CD14-positive monocyte (primary cell): ENCODE measurements around the gene HHIPL1. TPM values are rescaled to one million over a fixed set of nuclear protein-coding genes. Genes with fewer than 3 reads are reported as not detected.
A peak's percentile ranks its signal among the peaks of the same experiment; 100 is the strongest.

Experiments
- DNase-seq, 3 donors: peaks; one replicate each; pipeline ENCODE4 v3.0.0-alpha.2; 2011 to 2022
- H2AFZ ChIP-seq: 2 replicates; pipeline ENCODE4 v1.6.0; 2012; ENCODE audit warnings: mild to moderate bottlenecking, low read depth, low read length, inconsistent platforms; ENCODE audit not compliant: insufficient read depth, poor library complexity, severe bottlenecking
- H3K27ac ChIP-seq, 2 donors: 1 replicate in 1 of 2; 2 replicates in 1 of 2; pipeline ENCODE4 v1.5.1; 2012 to 2013; ENCODE audit warnings: low read length in 2 of 2, control low read depth in 1 of 2, inconsistent platforms in 1 of 2, low read depth in 1 of 2, mild to moderate bottlenecking in 1 of 2
- H3K27me3 ChIP-seq, 2 donors: one replicate each; pipeline versions ENCODE4 v1.6.0 to v1.6.1; 2011 to 2013; ENCODE audit warnings: low read length in 2 of 2; ENCODE audit not compliant: control insufficient read depth in 2 of 2, insufficient read depth in 2 of 2
- H3K36me3 ChIP-seq, 2 donors: replicated peaks in 1 of 2; 1 replicate in 1 of 2; 2 replicates in 1 of 2; pipeline versions ENCODE4 v1.5.1 to v1.6.1; 2012 to 2013; ENCODE audit warnings: low read length in 2 of 2, control low read depth in 1 of 2, inconsistent platforms in 1 of 2, mild to moderate bottlenecking in 1 of 2; ENCODE audit not compliant: insufficient read depth in 2 of 2, control insufficient read depth in 1 of 2
- H3K4me1 ChIP-seq, 2 donors: 1 replicate in 1 of 2; 2 replicates in 1 of 2; pipeline versions ENCODE4 v1.5.1 to v1.6.1; 2012 to 2013; ENCODE audit warnings: low read length in 2 of 2, control low read depth in 1 of 2, inconsistent platforms in 1 of 2, mild to moderate bottlenecking in 1 of 2, moderate library complexity in 1 of 2; ENCODE audit not compliant: insufficient read depth in 2 of 2, control insufficient read depth in 1 of 2
- H3K4me2 ChIP-seq: replicated peaks from 2 replicates; pipeline ENCODE3; 2012; ENCODE audit warnings: low read length, moderate library complexity, mild to moderate bottlenecking; ENCODE audit not compliant: poor library complexity, severe bottlenecking; ENCODE audit errors: extremely low read depth
- H3K4me3 ChIP-seq, 3 experiments: fragments of 200-600 bp in 1 of 3; sonication (generic) in 1 of 3; replicated peaks in 1 of 3; 1 replicate in 2 of 3; 2 replicates in 1 of 3; pipeline ENCODE4 v1.5.1; 2011 to 2013; ENCODE audit warnings: low read length in 3 of 3, mild to moderate bottlenecking in 3 of 3, control low read depth in 2 of 3, low read depth in 2 of 3, inconsistent platforms in 1 of 3, moderate library complexity in 1 of 3
- H3K79me2 ChIP-seq: 2 replicates; pipeline ENCODE4 v1.6.0; 2012; ENCODE audit warnings: mild to moderate bottlenecking, control low read depth, inconsistent platforms, low read length, moderate library complexity; ENCODE audit not compliant: insufficient read depth
- H3K9ac ChIP-seq: 2 replicates; pipeline ENCODE4 v1.6.0; 2017; ENCODE audit warnings: low read length, mild to moderate bottlenecking; ENCODE audit not compliant: insufficient read depth, poor library complexity, severe bottlenecking
- H3K9me3 ChIP-seq, 2 donors: replicated peaks in 1 of 2; 1 replicate in 1 of 2; 2 replicates in 1 of 2; pipeline versions ENCODE4 v1.5.1 to v1.6.1; 2012 to 2013; ENCODE audit warnings: low read length in 2 of 2, control low read depth in 1 of 2; ENCODE audit not compliant: control insufficient read depth in 1 of 2, insufficient read depth in 1 of 2
- H4K20me1 ChIP-seq: 2 replicates; pipeline ENCODE4 v1.6.0; 2012; ENCODE audit warnings: mild to moderate bottlenecking, low read length, control low read depth, moderate library complexity; ENCODE audit not compliant: insufficient read depth
- H3K27ac Mint-ChIP-seq, 7 donors: one replicate each; pipeline ENCODE4 v1.8.0; 2020; ENCODE audit warnings: mild to moderate bottlenecking in 7 of 7, mixed read lengths in 7 of 7, moderate library complexity in 6 of 7, inconsistent platforms in 2 of 7
- H3K27me3 Mint-ChIP-seq, 3 donors: one replicate each; pipeline ENCODE4 v1.8.0; 2021 to 2022; ENCODE audit warnings: low read depth in 3 of 3, mild to moderate bottlenecking in 3 of 3, mixed read lengths in 3 of 3, moderate library complexity in 3 of 3, inconsistent platforms in 1 of 3
- H3K36me3 Mint-ChIP-seq, 2 donors: one replicate each; pipeline ENCODE4 v1.8.0; 2020; ENCODE audit warnings: mixed read lengths in 2 of 2, inconsistent platforms in 1 of 2, mild to moderate bottlenecking in 1 of 2
- H3K4me1 Mint-ChIP-seq: one replicate; pipeline ENCODE4 v1.8.0; 2020; ENCODE audit warnings: mild to moderate bottlenecking, mixed read lengths
- H3K4me3 Mint-ChIP-seq, 2 donors: one replicate each; pipeline ENCODE4 v1.8.0; 2020; ENCODE audit warnings: mild to moderate bottlenecking in 2 of 2, mixed read lengths in 2 of 2, moderate library complexity in 1 of 2
- H3K9me3 Mint-ChIP-seq, 7 donors: one replicate each; pipeline ENCODE4 v1.8.0; 2020 to 2022; ENCODE audit warnings: mixed read lengths in 7 of 7, mild to moderate bottlenecking in 6 of 7, moderate library complexity in 6 of 7, inconsistent platforms in 2 of 7
- WGBS: methylation state at CpG from one replicate; pipeline ENCODE4 v1.1.5; 2013; ENCODE audit warnings: missing lambda C conversion rate; ENCODE audit not compliant: insufficient coverage; 5-methylcytosine and 5-hydroxymethylcytosine counted together
- intact Hi-C, 2 donors: fragments of 100-400 bp; cut with micrococcal nuclease; formaldehyde crosslinking; loops; one replicate each; pipeline versions ENCODE4 v1.15.0 to v1.15.1; 2023
- polyA plus RNA-seq, 3 donors: library from polyadenylated mRNA; depleted of rRNA in 1 of 3; unstranded in 2 of 3; stranded (reverse) in 1 of 3; fragments of 300-500 nt in 2 of 3; fragments of >200 nt in 1 of 3; fragmentation: Illumina TruSeq in 2 of 3; gene quantifications; 1 replicate in 2 of 3; 2 replicates in 1 of 3; pipeline ENCODE4 v1.2.3, GENCODE V29; 2012 to 2021
- TF ChIP-seq, protein P1 (sequence below): fragments of 200-600 bp; IDR thresholded peaks from one replicate; pipeline ENCODE4 v1.8.0; 2022; ENCODE audit warnings: antibody characterized with exemption, mild to moderate bottlenecking

Gene HHIPL1
- polyA plus RNA-seq, 3 donors: 0.09 TPM; not detected in 2

DNA sequence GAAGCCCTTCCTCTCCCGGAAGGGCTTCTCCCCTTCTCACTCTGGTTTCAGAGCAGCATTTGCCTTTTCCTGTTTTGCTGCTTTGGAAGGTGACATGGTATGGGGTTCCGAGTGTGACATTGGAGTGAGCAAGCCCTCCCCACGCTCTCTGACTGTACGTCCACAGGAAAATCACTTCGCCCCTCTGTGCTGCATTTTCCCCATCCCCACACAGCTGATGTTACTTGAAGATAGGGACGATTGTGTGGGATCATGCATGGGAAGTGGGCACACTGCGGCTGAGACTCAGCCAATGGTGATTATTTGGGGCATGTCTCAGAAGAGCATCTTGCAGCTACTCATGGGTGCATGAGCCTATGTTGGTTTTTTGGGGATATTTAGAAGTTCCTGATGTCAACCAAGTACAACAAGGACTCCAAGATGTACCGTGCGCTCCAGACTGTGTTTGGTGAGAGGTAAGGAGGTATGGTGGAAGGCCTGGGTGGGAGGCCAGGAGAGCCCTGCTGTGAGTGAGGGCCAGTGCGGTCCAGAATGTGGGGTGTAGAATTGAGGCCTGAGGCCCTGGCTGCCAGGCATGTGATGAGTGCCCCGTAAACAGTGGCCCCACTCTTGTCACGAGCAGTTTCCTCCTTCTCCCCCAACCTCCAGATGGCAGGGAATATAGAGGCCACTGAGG, 54.3 kb downstream of the HHIPL1 start:
- H3K4me1 Mint-ChIP-seq: peaks cover 5% of the 10 kb centered on the region
- H3K27me3 Mint-ChIP-seq: peaks cover 4 to 23% (median 4%) of the 10 kb centered on the region in 3 donors
- WGBS: 75% methylated on average over 4 of the region's 12 CpGs
- Histone ChIP-seq H3K9ac (no peak overlapping the region), H3K27ac (no peak overlapping the region), H3K4me2 (no peak overlapping the region), H3K36me3 (no peaks in the 10 kb centered on the region), H4K20me1 (no peaks in the 10 kb centered on the region), H3K4me1 (no peaks in the 10 kb centered on the region), H2AFZ (no peak overlapping the region), H3K27me3 (peaks cover 3 to 6% of the 10 kb centered on the region in 2 donors), H3K9me3 (peaks cover 14 to 15% of the 10 kb centered on the region in 2 donors), H3K4me3 (no peak overlapping the region), H3K79me2 (no peaks in the 10 kb centered on the region)
- H3K27ac Mint-ChIP-seq: peak overlapping the region in 1 of 7 donors; percentile 6
- intact Hi-C loops: no loop called here
- peaks cover 10 to 22% (median 18%) of the 10 kb centered on the region in 7 donors for H3K9me3 Mint-ChIP-seq
- DNase-seq: no peak
- no peak overlapping the region for H3K4me3 Mint-ChIP-seq
- H3K36me3 Mint-ChIP-seq: peaks cover 0 to 4% of the 10 kb centered on the region in 2 donors
- TF ChIP-seq, protein P1, sequence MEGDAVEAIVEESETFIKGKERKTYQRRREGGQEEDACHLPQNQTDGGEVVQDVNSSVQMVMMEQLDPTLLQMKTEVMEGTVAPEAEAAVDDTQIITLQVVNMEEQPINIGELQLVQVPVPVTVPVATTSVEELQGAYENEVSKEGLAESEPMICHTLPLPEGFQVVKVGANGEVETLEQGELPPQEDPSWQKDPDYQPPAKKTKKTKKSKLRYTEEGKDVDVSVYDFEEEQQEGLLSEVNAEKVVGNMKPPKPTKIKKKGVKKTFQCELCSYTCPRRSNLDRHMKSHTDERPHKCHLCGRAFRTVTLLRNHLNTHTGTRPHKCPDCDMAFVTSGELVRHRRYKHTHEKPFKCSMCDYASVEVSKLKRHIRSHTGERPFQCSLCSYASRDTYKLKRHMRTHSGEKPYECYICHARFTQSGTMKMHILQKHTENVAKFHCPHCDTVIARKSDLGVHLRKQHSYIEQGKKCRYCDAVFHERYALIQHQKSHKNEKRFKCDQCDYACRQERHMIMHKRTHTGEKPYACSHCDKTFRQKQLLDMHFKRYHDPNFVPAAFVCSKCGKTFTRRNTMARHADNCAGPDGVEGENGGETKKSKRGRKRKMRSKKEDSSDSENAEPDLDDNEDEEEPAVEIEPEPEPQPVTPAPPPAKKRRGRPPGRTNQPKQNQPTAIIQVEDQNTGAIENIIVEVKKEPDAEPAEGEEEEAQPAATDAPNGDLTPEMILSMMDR: no peak

DNA sequence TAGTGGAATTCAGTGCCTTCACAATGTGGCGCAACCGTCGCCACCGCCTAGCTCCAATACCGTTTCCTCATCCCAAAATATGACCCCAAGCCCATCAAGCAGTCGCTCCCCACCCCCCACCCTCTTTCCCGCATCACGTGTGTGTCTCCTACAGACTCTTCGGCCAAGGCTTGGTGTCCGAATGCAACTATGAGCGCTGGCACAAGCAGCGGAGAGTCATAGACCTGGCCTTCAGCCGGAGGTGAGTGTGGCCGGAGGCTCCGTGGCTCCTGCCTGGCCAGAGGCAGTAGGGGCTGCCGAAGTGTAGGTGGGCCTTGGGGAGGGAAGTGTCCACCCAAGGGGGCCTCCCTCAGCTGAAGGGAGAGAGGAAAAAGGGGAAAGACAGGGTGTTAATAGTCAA, 54.9 kb downstream of the HHIPL1 start:
- Histone ChIP-seq H3K27me3 (peaks cover 3 to 6% of the 10 kb centered on the region in 2 donors), H4K20me1 (no peaks in the 10 kb centered on the region), H2AFZ (no peak overlapping the region), H3K9me3 (peaks cover 16 to 21% of the 10 kb centered on the region in 2 donors), H3K4me2 (no peak overlapping the region), H3K9ac (no peak overlapping the region), H3K4me1 (no peaks in the 10 kb centered on the region), H3K36me3 (no peaks in the 10 kb centered on the region), H3K27ac (no peak overlapping the region), H3K79me2 (no peaks in the 10 kb centered on the region), H3K4me3 (no peak overlapping the region)
- Mint-ChIP-seq H3K9me3 (peaks cover 13 to 26% (median 22%) of the 10 kb centered on the region in 7 donors), H3K27ac (no peak overlapping the region), H3K27me3 (peaks cover 2 to 17% (median 4%) of the 10 kb centered on the region in 3 donors), H3K36me3 (peaks cover 0 to 4% of the 10 kb centered on the region in 2 donors), H3K4me3 (no peak overlapping the region), H3K4me1 (peaks cover 5% of the 10 kb centered on the region)
- 83% methylated on average over 16 of the region's 16 CpGs for WGBS
- intact Hi-C loops: no loop called here
- no peak for DNase-seq
- TF ChIP-seq, protein P1: no peak
